Parathyroid adenoma (tissue), 2 donors: Measurements from ENCODE around the gene AGBL1.
"Not testable (repeated sequence)": the region's sequence is repeated elsewhere in the genome, so short reads cannot be mapped to it uniquely, and the experiment has no call there.

ENCODE experiments used
- H2AFZ ChIP-seq: fragments of 300-600 bp; sonication (generic); one replicate; pipeline ENCODE4 v1.7.0; 2017; ENCODE audit warnings: antibody characterized with exemption, mild to moderate bottlenecking
- H3K27ac ChIP-seq: fragments of 300-600 bp; sonication (generic); one replicate; pipeline ENCODE4 v1.7.0; 2017
- H3K27me3 ChIP-seq: fragments of 300-600 bp; sonication (generic); one replicate; pipeline ENCODE4 v1.7.0; 2017; ENCODE audit warnings: low read length; ENCODE audit not compliant: control insufficient read depth, insufficient read depth
- H3K36me3 ChIP-seq: fragments of 300-600 bp; sonication (generic); one replicate; pipeline ENCODE4 v1.7.0; 2017; ENCODE audit warnings: low read length; ENCODE audit not compliant: control insufficient read depth, insufficient read depth
- H3K4me1 ChIP-seq: fragments of 300-600 bp; sonication (generic); one replicate; pipeline ENCODE4 v1.7.0; 2017; ENCODE audit warnings: control low read depth
- H3K4me2 ChIP-seq: fragments of 300-600 bp; sonication (generic); one replicate; pipeline ENCODE4 v1.7.0; 2017; ENCODE audit warnings: low read length
- H3K4me3 ChIP-seq: fragments of 300-600 bp; sonication (generic); one replicate; pipeline ENCODE4 v1.7.0; 2017; ENCODE audit warnings: low read depth, low read length
- H3K79me2 ChIP-seq: fragments of 300-600 bp; sonication (generic); one replicate; pipeline ENCODE4 v1.7.0; 2017; ENCODE audit warnings: control low read depth
- H3K9ac ChIP-seq: fragments of 300-600 bp; sonication (generic); one replicate; pipeline ENCODE4 v1.7.0; 2017; ENCODE audit warnings: mild to moderate bottlenecking
- H3K9me3 ChIP-seq: fragments of 300-600 bp; sonication (generic); one replicate; pipeline ENCODE4 v1.7.0; 2017; ENCODE audit warnings: low read length; ENCODE audit not compliant: control insufficient read depth
- TF ChIP-seq, protein P1 (sequence below): fragments of 300-600 bp; sonication (generic); IDR thresholded peaks from one replicate; pipeline ENCODE4 v1.7.0; 2017; ENCODE audit warnings: antibody characterized with exemption, mild to moderate bottlenecking
- donor health status: primary hyperparathyroidism.

Gene AGBL1

DNA sequence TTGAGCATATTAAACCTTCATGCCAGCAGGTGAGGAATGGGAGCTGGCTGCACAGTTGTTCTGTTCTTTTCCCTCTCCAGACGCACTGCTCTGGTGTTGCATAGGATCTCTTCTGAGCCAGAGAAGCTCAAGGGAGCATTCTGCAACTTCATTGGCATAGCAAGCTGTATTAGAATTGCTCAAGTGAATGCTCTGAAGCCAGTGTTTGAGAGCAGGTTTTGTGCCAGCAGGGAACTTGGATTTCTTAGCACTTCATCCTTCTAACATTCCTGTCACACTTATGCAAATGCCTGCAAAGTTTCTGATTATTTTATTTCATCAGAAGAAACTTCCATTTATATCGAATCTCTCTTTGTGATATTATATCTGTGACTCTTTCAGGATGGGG is 366.6 kb downstream of the AGBL1 start:
- TF ChIP-seq, protein P1, sequence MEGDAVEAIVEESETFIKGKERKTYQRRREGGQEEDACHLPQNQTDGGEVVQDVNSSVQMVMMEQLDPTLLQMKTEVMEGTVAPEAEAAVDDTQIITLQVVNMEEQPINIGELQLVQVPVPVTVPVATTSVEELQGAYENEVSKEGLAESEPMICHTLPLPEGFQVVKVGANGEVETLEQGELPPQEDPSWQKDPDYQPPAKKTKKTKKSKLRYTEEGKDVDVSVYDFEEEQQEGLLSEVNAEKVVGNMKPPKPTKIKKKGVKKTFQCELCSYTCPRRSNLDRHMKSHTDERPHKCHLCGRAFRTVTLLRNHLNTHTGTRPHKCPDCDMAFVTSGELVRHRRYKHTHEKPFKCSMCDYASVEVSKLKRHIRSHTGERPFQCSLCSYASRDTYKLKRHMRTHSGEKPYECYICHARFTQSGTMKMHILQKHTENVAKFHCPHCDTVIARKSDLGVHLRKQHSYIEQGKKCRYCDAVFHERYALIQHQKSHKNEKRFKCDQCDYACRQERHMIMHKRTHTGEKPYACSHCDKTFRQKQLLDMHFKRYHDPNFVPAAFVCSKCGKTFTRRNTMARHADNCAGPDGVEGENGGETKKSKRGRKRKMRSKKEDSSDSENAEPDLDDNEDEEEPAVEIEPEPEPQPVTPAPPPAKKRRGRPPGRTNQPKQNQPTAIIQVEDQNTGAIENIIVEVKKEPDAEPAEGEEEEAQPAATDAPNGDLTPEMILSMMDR = no peak
- Histone ChIP-seq H3K27ac (no peak overlapping the region), H2AFZ (no peak overlapping the region), H3K79me2 (no peaks in the 10 kb centered on the region), H3K4me2 (no peak overlapping the region), H3K4me1 (no peaks in the 10 kb centered on the region), H3K36me3 (no peaks in the 10 kb centered on the region), H3K9ac (no peak overlapping the region), H3K4me3 (no peak overlapping the region), H3K27me3 (no peaks in the 10 kb centered on the region), H3K9me3 (no peaks in the 10 kb centered on the region)

DNA sequence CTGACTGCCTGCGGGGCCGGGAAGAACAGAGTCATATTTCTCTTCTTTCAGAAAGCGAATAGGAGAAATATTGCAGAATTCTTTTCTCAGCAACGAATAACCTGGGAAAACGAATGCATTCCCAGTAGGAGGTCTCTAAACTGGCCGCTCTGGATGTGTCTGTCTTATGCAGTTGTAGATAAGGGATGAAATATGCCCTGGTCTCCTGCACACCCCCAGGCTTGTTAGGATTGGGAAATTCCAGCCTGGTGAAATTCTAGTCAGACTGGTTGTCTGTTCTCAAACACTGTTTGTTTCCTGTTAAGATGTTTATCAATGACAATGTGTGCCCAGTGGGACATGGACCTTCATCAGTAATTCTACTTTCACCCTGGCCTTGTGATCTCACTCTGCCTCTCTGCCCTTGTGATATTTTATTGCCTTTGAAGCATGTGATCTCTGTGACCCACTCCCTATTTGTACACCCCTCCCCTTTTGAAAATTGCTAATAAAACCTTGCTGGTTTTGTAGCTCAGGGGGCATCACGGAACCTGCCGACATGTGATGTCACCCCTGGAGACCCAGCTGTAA is 385.9 kb downstream of the AGBL1 start:
- not testable (repeated sequence) for H3K4me2 ChIP-seq, H3K36me3 ChIP-seq, H3K4me1 ChIP-seq, H3K9me3 ChIP-seq, H3K27me3 ChIP-seq, H3K79me2 ChIP-seq, H2AFZ ChIP-seq, H3K27ac ChIP-seq, H3K9ac ChIP-seq, H3K4me3 ChIP-seq

DNA sequence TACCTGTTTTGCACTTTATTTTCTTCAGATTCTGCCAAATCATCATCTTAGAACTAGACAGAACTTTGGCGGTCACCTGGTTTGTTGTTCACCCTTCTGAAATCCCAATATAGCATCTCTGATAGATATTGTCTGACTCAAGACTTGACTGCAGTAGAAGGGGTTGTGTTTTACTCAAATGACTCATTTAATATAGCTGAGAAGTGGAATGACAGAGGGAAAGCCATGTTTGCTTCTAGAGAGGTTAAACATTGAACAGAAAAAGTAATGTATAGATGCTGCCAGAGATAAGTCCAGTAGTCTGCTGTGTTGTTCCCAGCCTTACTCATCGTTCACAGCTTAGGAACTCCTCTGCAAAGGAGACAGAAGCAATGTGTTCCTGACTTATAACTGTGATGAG is 402.0 kb downstream of the AGBL1 start:
- H3K36me3 ChIP-seq = no peaks in the 10 kb centered on the region
- no peaks in the 10 kb centered on the region for H3K9me3 ChIP-seq
- no peaks in the 10 kb centered on the region for H3K27me3 ChIP-seq
- H3K4me3 ChIP-seq = no peak overlapping the region
- no peaks in the 10 kb centered on the region for H3K4me1 ChIP-seq
- H3K9ac ChIP-seq = no peak overlapping the region
- no peak overlapping the region for H3K27ac ChIP-seq
- TF ChIP-seq, protein P1 = no peak
- H2AFZ ChIP-seq = no peak overlapping the region
- no peak overlapping the region for H3K4me2 ChIP-seq
- H3K79me2 ChIP-seq = no peaks in the 10 kb centered on the region

DNA sequence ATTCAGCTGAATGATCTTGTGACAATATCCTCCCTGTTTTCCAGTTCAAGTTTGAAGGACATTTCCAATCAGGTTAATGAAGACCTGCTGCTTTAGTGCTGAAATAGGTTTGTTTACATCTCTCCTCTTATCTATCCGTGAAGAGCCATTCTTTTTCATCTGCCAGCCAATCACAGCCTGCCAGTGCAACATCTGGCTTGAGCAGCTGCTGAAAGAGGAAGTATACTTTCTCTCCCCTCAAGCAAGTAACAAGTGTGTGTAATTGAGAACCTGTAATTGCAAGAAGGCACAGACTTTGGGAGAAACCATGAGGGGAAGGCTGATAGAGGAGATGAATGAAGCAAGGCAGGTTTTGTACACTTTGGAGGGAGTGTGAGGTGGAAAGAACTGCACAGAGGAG is 404.3 kb downstream of the AGBL1 start:
- Histone ChIP-seq H3K4me1 (no peaks in the 10 kb centered on the region), H3K4me2 (no peak overlapping the region)
- TF ChIP-seq, protein P1 = no peak

DNA sequence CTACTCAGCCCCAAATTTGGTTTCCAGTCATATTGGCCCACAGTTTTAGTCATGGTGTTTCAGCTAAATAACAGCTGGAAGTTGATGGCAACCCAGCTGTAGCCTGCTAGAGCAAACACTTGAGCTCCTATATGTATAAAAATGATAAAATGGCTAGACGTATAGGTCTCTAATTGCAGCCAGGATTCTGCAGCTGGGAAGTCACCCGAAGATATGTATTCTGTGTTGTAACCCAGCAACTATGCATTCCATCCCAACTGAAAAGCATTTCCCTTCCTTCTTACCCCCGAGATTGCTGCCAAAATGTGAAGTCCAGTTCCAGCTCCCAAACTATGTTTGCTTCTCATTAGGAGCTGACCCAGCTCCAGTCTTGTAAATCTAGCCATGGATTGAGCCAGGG is 408.4 kb downstream of the AGBL1 start:
- Histone ChIP-seq H3K36me3 (no peaks in the 10 kb centered on the region), H3K27me3 (no peaks in the 10 kb centered on the region), H2AFZ (no peak overlapping the region), H3K4me3 (no peak overlapping the region), H3K4me1 (no peaks in the 10 kb centered on the region), H3K79me2 (no peaks in the 10 kb centered on the region), H3K4me2 (no peak overlapping the region), H3K9me3 (no peaks in the 10 kb centered on the region), H3K27ac (no peak overlapping the region), H3K9ac (no peak overlapping the region)
- TF ChIP-seq, protein P1 = no peak

More for the DNA sequence above, 404.3 kb downstream of the AGBL1 start:
- Histone ChIP-seq H2AFZ (no peak overlapping the region), H3K79me2 (no peaks in the 10 kb centered on the region), H3K9ac (no peak overlapping the region), H3K9me3 (no peaks in the 10 kb centered on the region), H3K27ac (no peak overlapping the region), H3K36me3 (no peaks in the 10 kb centered on the region), H3K4me3 (no peak overlapping the region), H3K27me3 (no peaks in the 10 kb centered on the region)
